GM21526 (cell line): Measurements from ENCODE around the gene EIF4B.
"Not testable (repeated sequence)": the region's sequence is repeated elsewhere in the genome, so short reads cannot be mapped to it uniquely, and the experiment has no call there.

ENCODE experiments used
- ATAC-seq: cut with Tn5 transposase; IDR thresholded peaks from one replicate; pipeline ENCODE4 v1.9.1; 2021; ENCODE audit warnings: moderate library complexity; ENCODE audit not compliant: unreplicated experiment, low FRiP score

The EIF4B gene

GRCh38 chr12:53005986-53006809 is at the start of gene EIF4B:
Gene EIF4B (plus strand): TSS chr12:53006456. CDS start chr12:53006484, 28 bp downstream.
- peak; percentile 87 for ATAC-seq

- ATAC-seq: no peak
These were observed 49.3 kb upstream of the EIF4B start for GRCh38 chr12:52956987-52957386.

- ATAC-seq: no peak
These were observed 41.5 kb upstream of the EIF4B start for GRCh38 chr12:52964556-52965336.

GRCh38 chr12:52965337-52965731 is 40.9 kb upstream of the EIF4B start:
- ATAC-seq: no peak

- ATAC-seq: no peak
These were observed 37.0 kb upstream of the EIF4B start for GRCh38 chr12:52969166-52969795.

DNA sequence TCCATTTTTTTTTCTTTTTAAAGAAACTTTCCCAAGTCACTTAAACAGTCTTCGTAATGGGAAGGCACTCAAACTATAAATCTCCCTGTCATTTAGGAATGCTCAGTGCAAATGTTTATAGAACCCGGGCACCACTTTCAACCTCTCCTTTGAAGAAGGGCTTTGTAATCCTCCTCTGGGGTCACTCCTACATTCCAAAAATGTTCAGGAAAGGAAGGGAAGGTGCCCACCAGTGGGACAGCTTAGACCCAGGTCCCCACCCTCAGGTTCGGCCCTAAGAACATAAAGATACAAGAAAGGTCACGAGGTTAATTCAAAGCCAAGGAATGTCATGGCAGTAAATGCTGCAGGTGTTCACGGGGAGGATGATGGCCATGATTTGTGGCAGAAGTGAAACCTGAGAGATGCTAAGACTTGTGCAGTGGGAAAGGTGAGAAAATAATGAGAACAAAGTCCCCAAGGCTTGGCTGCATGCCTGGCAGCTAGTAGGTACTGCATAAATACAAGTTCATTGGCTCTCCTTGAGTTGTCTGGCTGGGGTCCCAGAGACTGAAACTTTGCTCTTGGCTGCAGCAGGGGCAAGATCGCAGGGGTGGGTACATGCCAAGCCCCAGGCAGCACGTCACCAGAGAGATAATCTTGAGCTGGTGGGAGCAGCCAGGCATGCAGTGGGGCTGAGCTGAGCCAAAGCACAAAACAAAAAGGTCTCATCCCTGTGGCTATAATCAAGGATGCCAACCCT is 36.3 kb upstream of the EIF4B start:
- ATAC-seq: no peak

GRCh38 chr12:52971679-52972329 is 34.5 kb upstream of the EIF4B start:
- no peak for ATAC-seq

- no peak for ATAC-seq
These were observed 31.1 kb upstream of the EIF4B start for GRCh38 chr12:52975204-52975603.

DNA sequence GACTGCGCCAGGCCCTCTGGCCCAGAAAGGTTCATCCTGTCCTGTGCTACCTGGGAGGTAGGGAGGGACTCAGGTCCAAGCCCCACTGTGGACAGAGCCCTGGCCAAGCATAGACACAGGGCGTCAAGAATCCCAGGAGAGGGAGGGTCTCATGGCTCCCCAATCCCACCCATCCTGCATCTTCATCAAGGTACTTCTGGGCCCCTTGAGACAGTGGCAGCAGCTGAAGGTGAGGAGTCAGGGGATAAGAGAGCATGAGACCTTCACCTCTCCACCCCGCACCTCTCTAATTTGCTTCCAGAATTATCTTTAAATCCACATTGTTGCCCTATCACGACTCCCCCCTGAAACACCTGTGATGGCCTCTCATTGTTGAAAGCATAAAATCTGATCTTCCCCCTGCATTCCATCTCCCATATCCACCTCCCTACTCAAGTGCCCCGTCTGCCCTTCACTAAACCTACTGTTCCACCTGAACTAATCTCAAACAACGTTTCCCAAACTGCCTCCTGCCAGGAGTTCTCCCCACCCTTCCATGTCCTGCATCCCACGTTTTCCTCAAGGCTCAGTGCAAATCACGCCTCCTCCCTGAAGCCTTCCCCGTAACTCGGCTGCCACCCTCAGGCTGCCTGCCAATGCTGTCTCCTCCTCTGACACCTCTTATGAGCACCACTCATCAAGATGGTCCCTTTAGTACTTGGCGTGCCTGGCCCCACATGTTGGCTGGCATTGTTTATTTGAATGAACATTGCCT is 30.3 kb upstream of the EIF4B start:
- no peak for ATAC-seq

DNA sequence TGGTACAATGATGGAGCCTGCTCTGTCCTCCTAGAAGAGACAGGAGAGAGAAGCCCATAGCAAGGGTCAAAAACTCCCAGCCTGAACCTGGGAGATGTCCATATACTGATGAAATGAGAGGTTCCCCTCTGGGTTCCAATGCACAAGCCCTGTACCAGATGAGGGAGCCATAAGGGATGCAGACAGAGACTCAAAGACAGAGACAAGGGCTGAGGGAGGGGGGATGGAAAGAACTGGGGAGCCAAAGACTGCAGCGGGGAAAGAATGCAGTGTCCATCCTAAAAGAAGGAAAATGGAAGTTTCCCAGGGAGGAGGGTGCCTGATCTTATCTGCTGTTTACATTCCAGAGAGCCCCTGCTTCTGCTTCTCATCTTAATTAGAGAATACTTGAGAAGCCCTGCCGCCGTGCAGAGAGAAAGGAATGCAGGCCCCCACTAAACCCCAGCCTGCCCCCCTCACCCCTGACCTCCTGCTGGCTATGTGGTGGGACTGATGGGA is 29.6 kb upstream of the EIF4B start:
- no peak for ATAC-seq

DNA sequence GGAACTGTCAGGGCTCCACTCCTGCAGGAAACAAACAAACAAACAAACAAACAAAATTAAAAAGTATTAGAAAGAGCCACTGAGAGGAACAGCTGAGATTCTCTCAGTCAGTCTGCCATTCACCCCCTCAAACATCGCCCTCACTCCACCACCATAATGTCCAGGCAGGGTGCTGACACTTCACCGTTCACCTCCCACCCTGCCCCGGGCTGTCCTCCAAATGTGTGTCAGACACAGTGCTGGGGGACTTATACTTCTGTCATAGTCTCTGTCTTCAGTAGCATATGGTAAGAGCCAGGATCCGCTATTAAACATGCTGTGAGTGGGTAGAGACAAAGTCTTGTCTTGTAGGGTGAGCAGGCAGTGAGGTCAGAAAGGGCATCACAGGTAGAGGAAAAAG is 29.1 kb upstream of the EIF4B start:
- ATAC-seq: no peak

GRCh38 chr12:52980096-52980649 is 26.1 kb upstream of the EIF4B start:
- no peak for ATAC-seq

DNA sequence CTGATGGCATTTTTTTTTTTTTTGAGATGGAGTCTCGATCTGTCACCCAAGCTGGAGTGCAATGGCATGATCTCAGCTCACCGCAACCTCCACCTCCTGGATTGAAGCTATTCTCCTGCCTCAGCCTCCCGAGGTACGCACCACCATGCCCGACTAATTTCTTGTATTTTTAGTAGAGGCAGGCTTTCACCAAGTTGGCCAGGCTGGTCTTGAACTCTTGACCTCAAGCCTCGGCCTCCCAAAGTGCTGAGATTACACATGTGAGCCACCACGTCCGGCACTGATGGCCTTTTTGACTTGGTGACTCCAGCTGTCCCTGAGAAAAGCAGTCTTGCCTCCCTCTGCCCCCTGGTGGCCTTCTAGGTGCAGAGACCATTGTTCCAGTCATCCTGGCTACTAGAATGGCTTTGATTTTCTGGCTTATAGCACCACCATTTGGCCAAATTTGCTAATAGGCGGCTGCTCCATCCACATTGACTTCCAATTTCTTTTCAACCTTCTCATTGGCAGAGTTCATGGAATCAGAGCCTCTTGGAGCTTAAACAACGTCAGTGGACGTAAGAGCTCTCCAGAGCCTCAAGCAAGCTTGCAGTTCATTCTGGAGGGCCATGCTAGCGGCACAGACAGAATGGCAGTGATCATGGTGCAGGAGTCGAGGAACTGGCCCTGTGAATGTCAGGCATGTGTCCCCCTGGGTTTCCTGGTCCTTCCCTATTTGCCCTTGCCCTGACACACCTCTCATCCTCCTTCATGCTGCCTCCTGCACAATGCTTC is 25.4 kb upstream of the EIF4B start:
- ATAC-seq: peak; percentile 65

- no peak for ATAC-seq
These were observed 22.1 kb upstream of the EIF4B start for GRCh38 chr12:52984136-52984535.

DNA sequence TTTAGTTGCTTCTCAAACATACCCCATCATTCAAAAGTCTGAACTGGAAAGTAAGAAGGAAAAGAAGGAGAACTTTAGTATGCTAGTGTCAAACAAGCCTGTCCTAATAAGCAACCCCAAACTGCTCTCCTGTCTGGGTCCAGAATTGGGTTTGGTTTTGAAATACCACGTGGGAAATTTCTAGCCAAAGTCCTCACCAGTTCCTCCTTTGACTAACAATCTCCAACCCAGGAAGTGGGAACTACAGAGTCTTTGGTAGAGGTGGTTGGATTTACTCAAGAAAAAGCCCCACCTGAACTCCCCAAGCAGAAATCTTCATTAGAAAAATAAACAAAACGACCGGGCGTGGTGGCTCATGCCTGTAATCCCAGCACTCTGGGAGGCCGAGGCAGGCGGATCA is 17.4 kb upstream of the EIF4B start:
- no peak for ATAC-seq

- ATAC-seq: no peak
These were observed 16.1 kb upstream of the EIF4B start for GRCh38 chr12:52990206-52990605.

DNA sequence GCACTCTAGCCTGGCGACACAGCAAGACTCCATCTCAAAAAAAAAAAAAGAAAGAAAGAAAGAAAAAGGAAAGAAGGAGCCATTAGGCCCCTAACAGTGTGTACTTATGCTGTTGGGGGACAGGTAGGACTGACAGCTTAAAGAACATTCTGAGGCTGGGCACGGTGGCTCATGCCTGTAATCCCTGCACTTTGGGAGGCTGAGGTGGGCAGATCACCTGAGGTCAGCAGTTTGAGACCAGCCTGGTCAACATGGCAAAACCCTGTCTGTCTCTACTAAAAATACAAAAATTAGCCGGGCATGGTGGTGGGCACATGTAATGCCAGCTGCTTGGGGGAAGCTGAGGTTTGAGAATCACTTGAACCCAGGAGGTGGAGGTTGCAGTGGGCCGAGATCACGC is 14.0 kb upstream of the EIF4B start:
- not testable (repeated sequence) for ATAC-seq
